ENCODE results near the gene EFNB1.

Gene EFNB1

DNA sequence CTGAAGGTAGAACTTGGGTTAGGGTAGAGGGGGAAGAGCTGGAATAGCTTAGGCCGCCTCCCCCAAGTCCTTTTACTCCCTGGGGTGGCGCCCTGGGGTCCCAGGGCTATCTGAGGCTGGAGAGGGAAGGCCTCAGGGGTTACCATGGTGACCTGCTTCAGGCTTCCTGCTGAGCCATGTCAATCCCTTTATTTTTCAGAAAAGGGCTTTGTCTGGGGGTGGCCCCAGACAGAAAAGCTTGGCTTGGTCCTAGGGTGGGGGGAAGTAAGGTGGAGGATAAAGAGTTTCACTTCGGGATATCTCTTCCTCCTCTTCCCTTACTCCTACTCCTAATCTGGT, 6.3 kb downstream of the EFNB1 start:
- no peak overlapping the region for H3K27ac ChIP-seq (ENCODE audit: low read length)

DNA sequence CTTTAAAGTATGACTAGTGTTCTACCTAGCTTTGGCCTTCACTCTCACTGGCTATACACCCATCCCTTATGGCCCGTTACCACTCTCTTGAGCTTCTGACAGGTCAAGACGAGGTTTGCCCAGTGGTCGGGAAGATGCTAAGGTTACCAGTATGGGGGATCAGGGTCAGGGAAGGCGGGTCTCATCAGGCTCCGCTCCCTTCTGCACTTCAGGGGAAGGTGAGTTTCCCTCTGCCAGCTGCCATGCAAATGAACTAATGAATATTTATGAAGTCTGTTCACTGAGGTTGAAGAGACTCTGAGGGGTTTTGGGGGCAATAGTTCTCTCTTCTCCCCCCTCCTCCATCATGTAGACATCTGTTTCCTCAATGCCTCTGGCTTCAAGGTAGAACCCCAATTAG, 6.6 kb downstream of the EFNB1 start:
- no peaks in the 10 kb centered on the region for H3K9me3 ChIP-seq (ENCODE audit: control insufficient read depth in 2 of 2, low read length in 2 of 2)
- H3K9ac ChIP-seq (ENCODE audit: low read length in 2 of 2), result no peak overlapping the region
- peaks cover 0 to 18% of the 10 kb centered on the region in 2 donors for H3K27me3 ChIP-seq (ENCODE audit: control insufficient read depth in 1 of 2, insufficient read depth in 2 of 2, low read length in 2 of 2)
- peaks cover 30% of the 10 kb centered on the region for H3K4me1 ChIP-seq (ENCODE audit: control insufficient read depth, insufficient read depth, low read length)
- H3K27ac ChIP-seq (ENCODE audit: low read length), result no peak overlapping the region
- no peak overlapping the region for H3K4me3 ChIP-seq (ENCODE audit: low read length in 2 of 2)
- H3K36me3 ChIP-seq (ENCODE audit: control insufficient read depth in 2 of 2, insufficient read depth in 2 of 2, low read length in 2 of 2), result peaks cover 3 to 6% of the 10 kb centered on the region in 2 donors

More for the DNA sequence above, 6.3 kb downstream of the EFNB1 start:
- no peak overlapping the region for H3K4me3 ChIP-seq (ENCODE audit: low read length in 2 of 2)
- no peak overlapping the region for H3K9ac ChIP-seq (ENCODE audit: low read length in 2 of 2)
- no peaks in the 10 kb centered on the region for H3K9me3 ChIP-seq (ENCODE audit: control insufficient read depth in 2 of 2, low read length in 2 of 2)
- H3K36me3 ChIP-seq (ENCODE audit: control insufficient read depth in 2 of 2, insufficient read depth in 2 of 2, low read length in 2 of 2), result peaks cover 3 to 4% of the 10 kb centered on the region in 2 donors
- peaks cover 30% of the 10 kb centered on the region for H3K4me1 ChIP-seq (ENCODE audit: control insufficient read depth, insufficient read depth, low read length)
- H3K27me3 ChIP-seq (ENCODE audit: control insufficient read depth in 1 of 2, insufficient read depth in 2 of 2, low read length in 2 of 2), result peaks cover 0 to 17% of the 10 kb centered on the region in 2 donors

DNA sequence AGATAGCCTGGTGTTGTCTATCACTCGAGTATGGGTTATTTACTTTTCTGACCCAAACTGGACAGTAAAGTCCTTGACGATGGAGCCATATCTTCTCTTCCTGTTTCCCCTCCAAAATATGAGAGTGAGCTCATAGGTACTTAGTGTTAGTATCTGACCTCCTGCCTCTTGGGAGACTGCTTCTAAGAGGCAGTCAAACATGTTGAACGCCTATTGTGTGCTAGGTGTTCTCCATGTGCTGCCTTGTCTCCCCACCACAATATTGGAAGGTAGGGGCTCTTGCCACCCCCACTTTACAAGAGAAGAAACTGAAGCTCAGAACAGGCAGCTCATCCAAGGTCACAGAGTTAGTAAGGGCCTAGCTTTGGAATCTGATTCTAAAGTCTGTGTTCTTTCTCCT, 8.3 kb downstream of the EFNB1 start:
- peaks cover 0 to 15% of the 10 kb centered on the region in 2 donors for H3K27me3 ChIP-seq (ENCODE audit: control insufficient read depth in 1 of 2, insufficient read depth in 2 of 2, low read length in 2 of 2)
- peaks cover 29% of the 10 kb centered on the region for H3K4me1 ChIP-seq (ENCODE audit: control insufficient read depth, insufficient read depth, low read length)
- H3K9ac ChIP-seq (ENCODE audit: low read length in 2 of 2), result no peak overlapping the region
- no peak overlapping the region for H3K4me3 ChIP-seq (ENCODE audit: low read length in 2 of 2)
- peaks cover 3 to 8% of the 10 kb centered on the region in 2 donors for H3K36me3 ChIP-seq (ENCODE audit: control insufficient read depth in 2 of 2, insufficient read depth in 2 of 2, low read length in 2 of 2)
- H3K9me3 ChIP-seq (ENCODE audit: control insufficient read depth in 2 of 2, low read length in 2 of 2), result no peaks in the 10 kb centered on the region
- H3K27ac ChIP-seq (ENCODE audit: low read length), result no peak overlapping the region

DNA sequence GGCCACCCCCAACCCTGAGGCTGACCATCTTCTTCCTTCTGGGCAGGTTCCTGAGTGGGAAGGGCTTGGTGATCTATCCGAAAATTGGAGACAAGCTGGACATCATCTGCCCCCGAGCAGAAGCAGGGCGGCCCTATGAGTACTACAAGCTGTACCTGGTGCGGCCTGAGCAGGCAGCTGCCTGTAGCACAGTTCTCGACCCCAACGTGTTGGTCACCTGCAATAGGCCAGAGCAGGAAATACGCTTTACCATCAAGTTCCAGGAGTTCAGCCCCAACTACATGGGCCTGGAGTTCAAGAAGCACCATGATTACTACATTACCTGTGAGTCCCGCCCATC, 9.7 kb downstream of the EFNB1 start:
- Histone ChIP-seq H3K4me1 (ENCODE audit: control insufficient read depth, insufficient read depth, low read length) (peaks cover 20% of the 10 kb centered on the region), H3K9ac (ENCODE audit: low read length in 2 of 2) (no peak overlapping the region), H3K36me3 (ENCODE audit: control insufficient read depth in 2 of 2, insufficient read depth in 2 of 2, low read length in 2 of 2) (peaks cover 3 to 8% of the 10 kb centered on the region in 2 donors), H3K9me3 (ENCODE audit: control insufficient read depth in 2 of 2, low read length in 2 of 2) (no peaks in the 10 kb centered on the region), H3K4me3 (ENCODE audit: low read length in 2 of 2) (no peak overlapping the region), H3K27ac (ENCODE audit: low read length) (no peak overlapping the region), H3K27me3 (ENCODE audit: control insufficient read depth in 1 of 2, insufficient read depth in 2 of 2, low read length in 2 of 2) (peaks cover 0 to 13% of the 10 kb centered on the region in 2 donors)

DNA sequence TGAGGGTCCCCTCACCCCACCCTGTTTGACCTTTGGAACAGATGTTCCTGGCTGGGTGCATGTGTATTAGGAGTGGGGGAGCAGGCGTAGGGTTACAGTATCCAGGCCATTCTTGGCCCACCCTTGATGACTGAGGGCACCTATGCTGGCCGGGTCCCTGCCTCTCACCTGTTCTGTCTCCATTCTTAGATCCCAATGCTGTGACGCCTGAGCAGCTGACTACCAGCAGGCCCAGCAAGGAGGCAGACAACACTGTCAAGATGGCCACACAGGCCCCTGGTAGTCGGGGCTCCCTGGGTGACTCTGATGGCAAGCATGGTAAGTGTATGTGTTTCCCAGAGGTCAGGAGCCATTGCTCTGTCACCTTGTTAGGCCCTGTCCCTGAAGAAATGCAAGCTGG, 10.9 kb downstream of the EFNB1 start:
- Histone ChIP-seq H3K27ac (ENCODE audit: low read length) (no peak overlapping the region), H3K27me3 (ENCODE audit: control insufficient read depth in 1 of 2, insufficient read depth in 2 of 2, low read length in 2 of 2) (peaks cover 0 to 15% of the 10 kb centered on the region in 2 donors), H3K4me3 (ENCODE audit: low read length in 2 of 2) (no peak overlapping the region), H3K9ac (ENCODE audit: low read length in 2 of 2) (no peak overlapping the region), H3K4me1 (ENCODE audit: control insufficient read depth, insufficient read depth, low read length) (peaks cover 8% of the 10 kb centered on the region), H3K36me3 (ENCODE audit: control insufficient read depth in 2 of 2, insufficient read depth in 2 of 2, low read length in 2 of 2) (peaks cover 3 to 8% of the 10 kb centered on the region in 2 donors), H3K9me3 (ENCODE audit: control insufficient read depth in 2 of 2, low read length in 2 of 2) (no peaks in the 10 kb centered on the region)

DNA sequence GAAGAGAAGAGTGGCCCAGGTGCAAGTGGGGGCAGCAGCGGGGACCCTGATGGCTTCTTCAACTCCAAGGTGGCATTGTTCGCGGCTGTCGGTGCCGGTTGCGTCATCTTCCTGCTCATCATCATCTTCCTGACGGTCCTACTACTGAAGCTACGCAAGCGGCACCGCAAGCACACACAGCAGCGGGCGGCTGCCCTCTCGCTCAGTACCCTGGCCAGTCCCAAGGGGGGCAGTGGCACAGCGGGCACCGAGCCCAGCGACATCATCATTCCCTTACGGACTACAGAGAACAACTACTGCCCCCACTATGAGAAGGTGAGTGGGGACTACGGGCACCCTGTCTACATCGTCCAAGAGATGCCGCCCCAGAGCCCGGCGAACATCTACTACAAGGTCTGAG, 11.4 kb downstream of the EFNB1 start:
- H3K4me1 ChIP-seq (ENCODE audit: control insufficient read depth, insufficient read depth, low read length), result peaks cover 6% of the 10 kb centered on the region
- no peak overlapping the region for H3K27ac ChIP-seq (ENCODE audit: low read length)
- H3K9me3 ChIP-seq (ENCODE audit: control insufficient read depth in 2 of 2, low read length in 2 of 2), result no peaks in the 10 kb centered on the region
- H3K36me3 ChIP-seq (ENCODE audit: control insufficient read depth in 2 of 2, insufficient read depth in 2 of 2, low read length in 2 of 2), result peaks cover 3 to 8% of the 10 kb centered on the region in 2 donors
- no peak overlapping the region for H3K4me3 ChIP-seq (ENCODE audit: low read length in 2 of 2)
- no peak overlapping the region for H3K9ac ChIP-seq (ENCODE audit: low read length in 2 of 2)
- H3K27me3 ChIP-seq (ENCODE audit: control insufficient read depth in 1 of 2, insufficient read depth in 2 of 2, low read length in 2 of 2), result peaks cover 0 to 15% of the 10 kb centered on the region in 2 donors

DNA sequence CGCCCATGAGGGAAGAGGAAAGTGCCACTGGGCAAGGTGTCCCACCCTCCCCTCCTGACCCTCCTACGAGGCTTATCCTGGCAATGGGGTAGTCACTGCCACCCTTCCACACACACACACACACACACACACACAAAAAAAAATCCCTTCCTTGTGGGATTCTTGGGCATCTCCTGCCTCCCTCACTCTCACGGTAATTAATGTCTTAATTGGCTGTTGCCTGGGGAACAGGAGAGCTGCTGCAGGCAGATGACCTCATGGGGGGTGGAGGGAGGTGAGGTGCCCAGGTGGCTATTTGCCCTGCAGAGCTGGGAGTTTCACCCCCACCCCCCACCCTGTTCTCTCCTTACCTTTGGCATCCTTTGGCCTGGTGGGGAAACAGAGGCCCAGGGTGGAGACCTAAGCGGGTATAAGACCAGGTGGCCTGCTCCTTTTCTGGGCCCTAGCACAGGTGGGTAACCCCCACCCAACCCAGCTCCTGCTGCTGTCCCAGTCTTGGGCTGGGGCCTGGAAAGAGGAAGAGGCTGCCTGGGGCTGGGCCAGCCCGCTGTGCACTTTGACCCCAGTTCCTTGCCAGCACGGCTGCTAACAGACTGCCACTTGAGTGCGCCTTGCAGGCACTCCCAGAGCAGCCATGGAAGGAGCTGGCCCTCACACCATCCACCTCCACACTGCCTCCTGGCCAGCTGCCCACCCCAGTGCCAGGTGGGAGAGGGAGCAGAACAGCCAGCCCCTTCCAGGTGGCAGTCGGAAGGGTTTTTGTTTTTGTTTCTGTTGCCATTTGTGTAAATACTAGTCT, 12.6 kb downstream of the EFNB1 start:
- H3K27me3 ChIP-seq (ENCODE audit: control insufficient read depth in 1 of 2, insufficient read depth in 2 of 2, low read length in 2 of 2), result peaks cover 0 to 15% of the 10 kb centered on the region in 2 donors
- no peaks in the 10 kb centered on the region for H3K9me3 ChIP-seq (ENCODE audit: control insufficient read depth in 2 of 2, low read length in 2 of 2)
- no peak overlapping the region for H3K27ac ChIP-seq (ENCODE audit: low read length)
- no peak overlapping the region for H3K4me3 ChIP-seq (ENCODE audit: low read length in 2 of 2)
- H3K4me1 ChIP-seq (ENCODE audit: control insufficient read depth, insufficient read depth, low read length), result peaks cover 8% of the 10 kb centered on the region
- H3K9ac ChIP-seq (ENCODE audit: low read length in 2 of 2), result no peak overlapping the region
- H3K36me3 ChIP-seq (ENCODE audit: control insufficient read depth in 2 of 2, insufficient read depth in 2 of 2, low read length in 2 of 2), result peaks cover 3 to 8% of the 10 kb centered on the region in 2 donors

DNA sequence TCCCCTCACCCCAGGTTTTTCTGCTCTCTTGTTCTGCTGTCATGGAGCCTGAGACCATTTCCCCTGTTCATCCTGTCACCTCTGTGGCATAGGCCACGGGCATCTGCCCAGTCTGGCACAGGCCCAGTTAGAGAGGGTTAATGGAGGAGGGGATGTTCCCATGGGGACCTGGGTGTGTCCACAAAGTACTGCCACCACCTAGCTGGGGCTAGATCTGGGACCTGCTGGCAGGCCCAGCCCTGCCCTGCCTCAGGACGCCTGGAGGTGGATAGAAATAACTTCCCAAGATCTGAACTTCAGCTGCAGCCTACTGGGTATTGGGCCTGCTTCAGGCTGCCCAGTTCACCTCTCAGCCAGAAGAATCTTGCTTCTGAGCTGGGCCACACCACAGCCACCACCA, 13.5 kb downstream of the EFNB1 start:
- Histone ChIP-seq H3K4me3 (ENCODE audit: low read length in 2 of 2) (no peak overlapping the region), H3K4me1 (ENCODE audit: control insufficient read depth, insufficient read depth, low read length) (peaks cover 12% of the 10 kb centered on the region), H3K27ac (ENCODE audit: low read length) (no peak overlapping the region), H3K9me3 (ENCODE audit: control insufficient read depth in 2 of 2, low read length in 2 of 2) (no peaks in the 10 kb centered on the region), H3K36me3 (ENCODE audit: control insufficient read depth in 2 of 2, insufficient read depth in 2 of 2, low read length in 2 of 2) (peaks cover 3 to 8% of the 10 kb centered on the region in 2 donors), H3K9ac (ENCODE audit: low read length in 2 of 2) (no peak overlapping the region), H3K27me3 (ENCODE audit: control insufficient read depth in 1 of 2, insufficient read depth in 2 of 2, low read length in 2 of 2) (peaks cover 0 to 15% of the 10 kb centered on the region in 2 donors)

DNA sequence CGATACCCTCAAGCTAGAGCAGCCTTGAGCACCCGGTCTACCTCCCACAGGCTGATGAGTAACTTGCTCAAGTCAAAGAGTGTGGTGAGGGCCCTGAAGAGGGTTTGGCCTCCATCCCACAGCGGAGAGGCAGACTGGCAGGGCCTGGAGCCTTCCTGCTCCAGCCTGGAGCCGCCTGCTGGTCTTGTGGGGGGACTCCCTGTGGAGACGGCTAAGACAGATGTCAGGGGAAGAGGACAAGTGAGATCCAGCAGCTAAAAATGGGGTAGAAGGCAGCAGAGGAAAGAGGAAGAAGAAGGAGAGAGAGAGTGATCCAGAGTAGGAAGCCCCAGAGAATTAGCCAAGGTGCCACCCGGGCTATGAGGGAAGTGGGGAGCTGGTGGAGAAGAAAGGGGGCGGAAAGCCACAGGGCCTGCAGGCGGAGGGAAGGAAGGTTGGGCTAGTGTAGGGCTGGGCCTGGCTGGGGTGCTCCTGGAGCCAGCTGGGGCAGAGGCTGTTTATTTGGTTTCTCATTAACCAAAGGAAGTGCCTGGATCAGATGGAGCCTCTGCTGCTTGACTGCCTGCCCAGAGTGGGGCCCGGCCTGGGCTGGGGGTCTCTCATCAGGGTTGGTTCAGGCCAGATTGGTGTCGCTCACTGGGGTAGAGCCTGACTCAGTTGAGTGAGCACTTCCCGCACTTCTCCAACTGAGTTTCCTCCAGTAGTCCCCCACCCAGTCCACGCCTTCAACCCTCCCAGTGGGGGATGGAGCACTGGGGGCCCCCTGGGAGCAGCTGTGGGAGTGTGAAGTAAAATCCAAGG, 14.2 kb downstream of the EFNB1 start:
- H3K27me3 ChIP-seq (ENCODE audit: control insufficient read depth in 1 of 2, insufficient read depth in 2 of 2, low read length in 2 of 2), result peaks cover 0 to 15% of the 10 kb centered on the region in 2 donors
- H3K9ac ChIP-seq (ENCODE audit: low read length in 2 of 2), result no peak overlapping the region
- H3K4me1 ChIP-seq (ENCODE audit: control insufficient read depth, insufficient read depth, low read length), result peaks cover 12% of the 10 kb centered on the region
- H3K27ac ChIP-seq (ENCODE audit: low read length), result no peak overlapping the region
- peaks cover 3 to 8% of the 10 kb centered on the region in 2 donors for H3K36me3 ChIP-seq (ENCODE audit: control insufficient read depth in 2 of 2, insufficient read depth in 2 of 2, low read length in 2 of 2)
- no peak overlapping the region for H3K4me3 ChIP-seq (ENCODE audit: low read length in 2 of 2)
- no peaks in the 10 kb centered on the region for H3K9me3 ChIP-seq (ENCODE audit: control insufficient read depth in 2 of 2, low read length in 2 of 2)

DNA sequence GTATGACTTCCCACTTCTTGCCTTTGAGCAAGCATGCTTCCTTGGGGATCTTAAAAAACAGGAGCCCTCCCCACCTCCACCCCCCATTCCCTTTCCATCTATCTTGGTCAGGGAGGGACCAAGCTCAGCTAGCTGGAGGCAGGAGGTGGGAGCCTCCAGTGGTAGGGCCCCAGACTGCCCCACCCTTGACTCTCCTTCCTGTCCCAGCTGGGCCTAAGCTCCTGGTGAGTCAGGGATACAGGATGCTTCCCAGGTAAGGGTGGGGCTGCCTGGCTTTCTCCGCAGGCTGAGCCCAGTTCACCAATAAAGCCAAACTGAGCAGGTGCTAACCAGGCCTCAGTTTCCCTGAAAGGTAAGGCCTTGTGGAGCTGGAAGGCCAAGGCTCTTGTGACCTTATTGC, 15.2 kb downstream of the EFNB1 start:
- Histone ChIP-seq H3K36me3 (ENCODE audit: control insufficient read depth in 2 of 2, insufficient read depth in 2 of 2, low read length in 2 of 2) (peaks cover 3 to 6% of the 10 kb centered on the region in 2 donors), H3K4me3 (ENCODE audit: low read length in 2 of 2) (no peak overlapping the region), H3K4me1 (ENCODE audit: control insufficient read depth, insufficient read depth, low read length) (peaks cover 21% of the 10 kb centered on the region), H3K27ac (ENCODE audit: low read length) (no peak overlapping the region), H3K27me3 (ENCODE audit: control insufficient read depth in 1 of 2, insufficient read depth in 2 of 2, low read length in 2 of 2) (peaks cover 0 to 19% of the 10 kb centered on the region in 2 donors), H3K9ac (ENCODE audit: low read length in 2 of 2) (no peak overlapping the region), H3K9me3 (ENCODE audit: control insufficient read depth in 2 of 2, low read length in 2 of 2) (no peaks in the 10 kb centered on the region)

DNA sequence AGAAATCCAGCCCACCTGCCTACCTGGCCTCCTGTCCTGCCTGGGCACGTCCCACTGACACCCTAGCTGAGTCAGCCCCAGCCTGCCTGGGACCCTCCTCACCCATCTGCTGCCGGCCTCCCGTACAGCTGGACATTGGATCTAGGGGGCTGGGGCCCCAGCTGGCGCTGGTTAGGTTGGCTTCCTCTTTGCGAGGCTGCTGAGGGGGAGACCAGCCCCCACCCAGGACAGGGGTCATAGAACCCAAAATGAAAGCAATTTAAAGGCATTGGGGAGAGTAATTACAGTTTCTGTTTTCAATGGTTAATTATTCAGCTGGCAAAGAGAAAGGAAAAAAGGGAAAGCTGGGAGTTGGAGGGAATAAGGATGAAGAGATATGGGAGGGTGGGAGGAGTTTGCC, 15.8 kb downstream of the EFNB1 start:
- no peak overlapping the region for H3K9ac ChIP-seq (ENCODE audit: low read length in 2 of 2)
- H3K4me1 ChIP-seq (ENCODE audit: control insufficient read depth, insufficient read depth, low read length), result peaks cover 21% of the 10 kb centered on the region
- H3K27ac ChIP-seq (ENCODE audit: low read length), result no peak overlapping the region
- H3K27me3 ChIP-seq (ENCODE audit: control insufficient read depth in 1 of 2, insufficient read depth in 2 of 2, low read length in 2 of 2), result peaks cover 0 to 19% of the 10 kb centered on the region in 2 donors
- H3K9me3 ChIP-seq (ENCODE audit: control insufficient read depth in 2 of 2, low read length in 2 of 2), result no peaks in the 10 kb centered on the region
- H3K36me3 ChIP-seq (ENCODE audit: control insufficient read depth in 2 of 2, insufficient read depth in 2 of 2, low read length in 2 of 2), result peaks cover 1 to 6% of the 10 kb centered on the region in 2 donors
- no peak overlapping the region for H3K4me3 ChIP-seq (ENCODE audit: low read length in 2 of 2)
